Stimulated activated CD4-positive, alpha-beta T cell treated with anti-CD3 and anti-CD28 coated beads, Interleukin-1b, Interleukin-23, amount 100 ng/mL, for 48 hours (primary cell): ENCODE results near the gene LPAR2.
"Not testable (repeated sequence)": the region's sequence is repeated elsewhere in the genome, so short reads cannot be mapped to it uniquely, and the experiment has no call there.

Experiments used
- DNase-seq: peaks from one replicate; pipeline ENCODE4 v3.0.0-alpha.2; 2020

LPAR2 gene

GRCh38 chr19:19627621-19628500 is at the start of gene LPAR2:
TSS of gene LPAR2 (minus strand) at chr19:19628220. CDS start at chr19:19627275, 945 bp downstream.
- peak; percentile 60 for DNase-seq

GRCh38 chr19:19677579-19677978 is 49.6 kb upstream of the LPAR2 start:
- DNase-seq, result no peak

DNA sequence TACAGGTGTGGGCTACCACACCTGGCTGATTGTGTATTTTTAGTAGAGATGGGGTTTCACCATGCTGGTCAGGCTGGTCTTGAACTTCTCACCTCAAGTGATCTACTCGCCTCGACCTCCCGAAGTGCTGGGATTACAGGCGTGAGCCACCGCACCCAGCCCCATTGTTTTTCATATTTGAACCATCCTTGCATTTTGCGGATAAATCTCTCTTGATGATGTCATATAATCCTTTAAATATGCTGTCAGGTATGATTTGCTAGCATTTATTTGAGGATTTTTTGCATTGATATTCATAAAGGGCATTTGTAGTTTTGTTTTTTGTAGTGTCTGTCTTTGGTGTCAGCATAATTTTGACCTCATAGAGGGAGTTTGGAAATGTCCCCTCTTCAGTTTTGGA is 46.3 kb upstream of the LPAR2 start:
- no peak for DNase-seq

DNA sequence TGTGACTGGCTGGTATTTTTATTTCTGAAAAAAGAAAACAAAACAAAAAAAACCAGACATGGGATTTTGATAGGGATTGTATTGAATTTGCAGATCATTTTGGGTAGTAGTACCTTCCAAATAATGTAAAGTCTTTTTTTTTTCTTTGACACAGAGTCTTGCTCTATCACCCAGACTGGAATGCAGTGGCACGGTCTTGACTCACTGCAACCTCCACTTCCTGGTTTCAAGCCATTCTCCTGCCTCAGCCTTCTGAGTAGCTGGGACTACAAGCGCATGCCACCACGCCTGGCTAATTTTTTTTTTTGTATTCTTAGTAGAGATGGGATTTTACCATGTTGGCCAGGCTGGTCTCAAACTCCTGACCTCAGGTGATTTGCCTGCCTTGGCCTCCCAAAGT is 44.8 kb upstream of the LPAR2 start:
- no peak for DNase-seq

- no peak for DNase-seq
These were observed 42.1 kb upstream of the LPAR2 start for GRCh38 chr19:19670070-19670551.

DNA sequence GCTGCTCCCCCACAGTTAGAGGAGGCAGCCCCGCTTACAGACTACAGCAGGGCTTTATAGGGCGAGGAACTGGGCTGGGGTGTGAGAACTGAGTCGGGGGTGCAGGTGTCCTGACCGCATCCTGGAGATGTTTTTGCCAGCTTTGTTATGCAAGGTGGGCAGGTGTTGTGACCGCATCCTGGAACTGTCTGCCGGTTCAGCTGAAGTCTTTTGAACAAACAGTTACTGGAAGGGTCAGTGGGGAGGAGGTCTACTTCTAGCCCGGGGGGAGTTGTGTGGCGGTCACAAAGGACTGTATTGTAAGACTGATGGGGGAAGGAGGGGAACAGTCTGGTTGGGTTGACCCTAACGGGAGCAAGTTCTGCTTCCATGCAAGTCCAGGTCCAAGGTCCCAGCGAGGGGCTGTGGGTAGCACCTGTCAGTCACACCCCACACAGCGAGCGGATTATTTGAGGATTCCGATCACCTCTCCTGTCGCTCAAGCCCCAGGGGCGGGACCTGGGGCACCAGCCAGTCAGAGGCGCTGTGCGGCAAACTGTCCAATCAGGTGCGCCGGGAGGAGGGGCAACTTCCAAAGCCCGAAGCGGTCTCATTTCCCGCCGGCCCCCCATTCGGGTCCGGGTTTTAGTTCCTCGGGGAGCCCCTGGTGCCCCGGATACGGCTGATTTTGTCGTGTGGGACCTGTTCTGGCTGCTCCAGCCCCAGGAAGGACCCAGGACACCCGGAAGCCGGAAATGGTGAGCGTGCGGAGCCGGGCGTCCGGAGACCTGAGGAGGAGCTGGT is 40.4 kb upstream of the LPAR2 start, which contains the start of gene ZNF101:
Gene ZNF101 (plus strand): TSS at position 610 of the 783 bp plus-strand sequence. CDS start 125 bp downstream, at position 735.
- peak; percentile 97 for DNase-seq

DNA sequence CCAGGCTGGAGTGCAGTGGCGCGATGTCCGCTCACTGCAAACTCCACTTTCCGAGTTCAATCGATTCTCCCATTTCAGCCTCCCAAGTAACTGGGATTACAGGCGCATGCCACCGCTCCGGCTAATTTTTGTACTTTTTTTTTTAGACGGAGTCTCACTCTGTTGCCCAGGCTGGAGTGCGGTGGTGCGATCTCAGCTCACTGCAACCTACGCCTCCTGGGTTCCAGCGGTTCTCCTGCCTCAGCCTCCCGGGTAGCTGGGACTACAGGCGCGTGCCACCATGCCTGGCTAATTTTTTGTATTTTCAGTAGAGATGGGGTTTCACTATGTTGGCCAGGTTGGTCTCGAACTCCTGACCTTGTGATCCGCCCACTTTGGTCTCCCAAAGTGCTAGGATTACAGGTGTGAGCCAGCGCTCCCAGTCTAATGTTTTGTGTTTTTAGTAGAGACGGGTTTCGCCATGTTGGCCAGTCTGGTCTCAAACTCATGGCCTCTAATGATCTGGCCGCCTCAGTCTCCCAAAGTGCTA is 37.5 kb upstream of the LPAR2 start:
- DNase-seq, result not testable (repeated sequence)

- DNase-seq, result peak; percentile 95
These were observed 35.5 kb upstream of the LPAR2 start, which contains the start of gene ATP13A1 for GRCh38 chr19:19663256-19664120. TSS of gene ATP13A1 (minus strand) at chr19:19663676. CDS start at chr19:19663666, 10 bp downstream.

GRCh38 chr19:19662871-19663255 is 34.8 kb upstream of the LPAR2 start:
- DNase-seq, result no peak

GRCh38 chr19:19662344-19662743 is 34.3 kb upstream of the LPAR2 start:
- no peak for DNase-seq

DNA sequence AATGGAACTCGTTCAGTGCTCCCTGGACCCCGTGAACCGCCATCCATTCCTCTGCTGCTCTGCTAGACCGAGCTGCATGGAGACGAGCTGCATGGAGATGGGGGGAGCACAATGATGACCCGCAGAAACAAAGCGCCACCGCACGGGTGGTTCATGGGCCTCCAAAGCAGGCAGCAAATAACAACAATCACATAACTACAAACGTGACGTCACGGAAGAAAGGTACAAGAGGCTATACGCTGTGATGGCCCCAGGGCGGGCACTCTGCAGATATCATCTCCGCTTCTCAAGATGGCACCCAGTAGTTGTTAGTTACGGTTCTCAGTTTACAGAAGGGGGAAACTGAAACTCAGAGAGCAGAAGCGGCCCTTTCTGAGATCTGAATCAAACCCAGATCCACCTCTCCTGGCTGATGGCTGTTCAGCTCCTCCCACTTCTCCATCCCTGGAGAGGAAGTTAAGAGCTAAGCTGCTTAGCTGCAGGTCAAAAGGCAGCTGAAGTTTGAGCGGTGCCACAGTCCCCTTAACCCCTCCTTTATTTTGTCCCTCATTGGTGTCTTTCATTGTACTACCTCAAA is 33.7 kb upstream of the LPAR2 start:
- DNase-seq, result peak; percentile 57

GRCh38 chr19:19661141-19661674 is 33.2 kb upstream of the LPAR2 start:
- no peak for DNase-seq

DNA sequence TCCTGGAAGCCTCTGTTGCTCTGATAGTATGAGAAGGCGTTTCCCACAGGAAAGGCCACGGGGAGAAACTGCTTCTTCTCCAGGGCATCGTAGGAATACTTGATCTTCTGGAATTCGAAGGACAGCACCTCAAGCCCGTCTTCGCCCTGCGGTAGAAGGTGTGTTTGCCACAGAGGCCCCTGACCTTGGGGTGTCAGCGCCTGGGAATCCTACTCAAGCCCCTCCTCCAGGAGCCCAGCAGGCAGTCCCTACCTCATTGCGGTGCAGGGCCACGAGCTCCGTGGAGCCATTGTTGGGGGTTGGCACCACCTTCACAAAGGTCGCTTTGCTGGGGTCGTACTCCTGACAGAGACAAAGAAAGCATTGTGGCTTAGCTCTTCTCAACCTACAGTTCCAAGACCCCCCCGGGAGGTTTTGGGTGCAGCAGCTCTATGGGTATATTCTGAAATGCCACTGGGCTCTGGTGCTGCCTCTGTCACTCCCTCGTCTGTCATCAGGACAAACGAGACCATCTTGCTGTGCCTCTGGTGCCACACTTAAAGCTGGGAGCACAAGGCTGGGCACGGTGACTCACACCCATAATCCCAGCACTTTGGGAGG is 31.7 kb upstream of the LPAR2 start:
- no peak for DNase-seq

DNA sequence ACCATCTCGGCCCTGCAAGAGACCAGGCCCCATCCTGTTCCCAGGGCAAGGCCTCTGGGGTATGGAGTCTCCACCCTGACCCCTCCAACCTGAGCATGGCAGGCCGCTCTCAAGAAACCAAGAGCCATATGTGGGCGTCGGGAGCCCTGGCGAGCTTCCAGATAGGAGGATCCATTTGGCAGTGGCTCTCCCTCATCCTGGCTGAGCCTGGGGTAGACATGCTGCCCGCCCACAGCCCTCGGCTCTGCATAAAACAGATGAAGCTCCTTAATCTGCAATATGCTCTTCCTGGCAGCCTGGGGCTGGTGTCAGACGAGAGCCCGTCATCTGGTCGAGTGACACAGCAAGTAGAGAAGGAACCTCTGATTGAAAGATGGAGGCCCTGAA is 29.4 kb upstream of the LPAR2 start:
- no peak for DNase-seq

DNA sequence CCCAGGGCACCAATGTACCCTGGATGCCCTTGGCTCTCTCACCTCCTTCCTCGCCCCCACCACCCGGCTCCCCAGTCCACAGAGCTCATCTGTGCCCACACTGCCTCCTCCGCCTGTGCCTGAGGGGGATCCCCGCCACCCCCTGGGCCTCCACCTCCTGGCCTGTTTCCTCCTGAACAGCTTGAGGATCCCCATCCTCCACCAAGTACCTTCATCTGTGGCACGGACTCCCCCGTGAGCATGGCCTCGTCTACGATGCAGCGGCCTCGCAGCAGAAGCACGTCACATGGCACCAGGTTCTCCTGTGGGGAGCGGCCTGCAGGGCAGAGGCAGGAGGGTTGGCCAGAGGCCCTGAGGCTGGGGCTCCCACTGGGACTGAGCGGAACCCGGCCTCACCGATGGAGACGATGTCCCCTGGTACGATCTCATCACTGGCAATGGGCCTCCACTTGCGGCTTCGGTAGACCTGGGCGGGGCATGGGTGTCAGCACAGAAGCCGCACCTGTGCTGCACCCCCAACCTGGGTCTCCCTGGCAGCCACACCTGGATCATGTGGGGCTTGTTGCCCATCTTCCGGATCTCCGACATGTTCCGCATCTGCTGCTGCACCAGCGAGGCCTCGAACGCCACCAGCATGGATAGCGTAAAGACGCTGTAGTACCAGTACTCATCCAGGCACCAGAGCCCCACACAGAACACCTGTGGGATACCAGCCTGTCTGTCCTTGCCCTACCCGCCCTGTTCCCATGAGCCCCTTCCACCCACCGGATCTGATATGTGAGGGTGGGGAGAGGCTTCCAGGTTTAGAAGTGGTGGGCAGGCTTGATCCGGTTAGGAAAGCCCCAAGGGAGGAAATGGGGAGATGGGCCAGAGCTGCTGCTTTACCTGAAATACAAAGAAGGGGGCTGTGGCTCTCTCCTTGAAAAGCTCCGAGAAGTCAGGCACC is 28.7 kb upstream of the LPAR2 start:
- no peak for DNase-seq

DNA sequence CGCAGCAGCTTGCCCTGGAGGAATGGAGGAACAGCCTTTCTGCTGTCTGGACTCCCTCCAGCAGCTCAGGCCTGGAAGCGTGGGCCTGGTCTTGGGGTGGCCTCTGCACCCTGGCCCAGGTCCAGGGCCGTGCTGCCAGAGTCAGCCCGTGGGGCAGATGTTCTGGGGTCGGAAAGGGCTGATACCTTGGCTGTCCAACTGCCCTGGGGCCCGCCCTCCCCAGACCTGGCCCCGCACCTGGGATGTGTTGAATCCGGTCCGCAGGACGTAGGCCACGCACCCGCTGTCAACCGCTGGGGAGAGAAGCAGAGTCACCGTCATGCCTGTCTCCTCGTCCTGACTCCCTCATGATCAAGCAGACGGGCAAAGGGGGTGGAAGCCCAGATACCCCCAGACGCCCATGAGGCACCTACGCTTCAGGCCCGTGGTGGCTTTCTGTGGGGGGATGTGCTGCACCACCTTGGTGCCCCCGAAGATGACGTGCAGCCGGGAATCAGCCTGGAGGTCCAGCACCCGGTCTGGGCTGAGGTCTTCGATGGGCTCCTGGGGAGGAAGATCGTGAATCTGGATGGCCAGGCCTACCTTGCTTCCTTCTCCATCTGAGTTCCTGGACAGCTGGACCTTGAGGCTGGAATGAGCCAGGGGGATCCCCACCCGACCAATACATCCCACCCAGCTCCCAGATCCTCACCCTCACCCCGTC is 27.8 kb upstream of the LPAR2 start:
- DNase-seq, result no peak

GRCh38 chr19:19655051-19655594 is 27.1 kb upstream of the LPAR2 start:
- no peak for DNase-seq

DNA sequence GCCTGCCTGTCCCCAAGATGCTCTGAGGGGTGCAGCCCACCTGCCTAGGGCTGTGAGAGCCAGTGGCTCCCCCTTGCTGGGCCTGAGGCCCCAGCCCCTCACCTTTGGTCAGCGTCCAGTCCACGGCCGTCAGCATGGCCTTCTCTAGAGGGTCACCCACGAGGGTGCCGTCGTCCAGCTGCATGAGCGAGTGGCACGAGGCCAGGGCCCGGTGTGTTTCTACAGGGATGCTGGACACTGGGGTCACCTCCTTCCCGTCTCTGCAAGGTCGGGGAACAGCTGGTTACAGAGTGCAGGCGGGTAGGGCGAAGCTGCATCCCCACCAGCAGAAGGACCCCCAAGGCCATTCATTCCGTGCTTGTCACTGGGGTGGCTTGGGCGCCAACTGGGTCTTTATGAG is 26.4 kb upstream of the LPAR2 start:
- DNase-seq, result no peak

DNA sequence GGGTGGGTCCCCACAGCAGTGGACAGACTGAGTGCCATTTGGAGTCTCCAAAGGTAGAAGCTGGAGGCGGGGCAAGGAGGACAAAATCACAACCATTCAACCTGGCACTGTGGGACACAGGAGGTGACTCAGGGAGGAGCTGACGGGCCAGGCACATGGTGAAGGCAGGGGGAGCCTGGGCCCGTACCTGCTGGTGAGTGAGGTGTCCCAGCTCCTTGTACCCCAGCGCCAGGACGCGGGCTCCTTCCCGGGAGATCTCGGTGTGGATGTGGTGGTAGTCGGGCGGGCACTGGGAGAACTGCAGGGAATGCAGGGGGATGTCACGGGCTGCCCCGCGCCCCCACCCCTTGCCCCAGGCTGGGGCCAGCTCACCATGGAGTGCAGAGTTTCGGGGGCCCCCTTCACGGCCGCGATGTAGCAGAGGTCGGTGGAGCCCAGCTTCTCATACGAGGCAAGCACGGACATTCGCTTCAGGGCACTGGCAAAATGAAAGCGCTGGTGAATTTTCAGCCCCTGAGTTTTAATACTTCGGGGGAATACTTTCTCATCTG is 25.7 kb upstream of the LPAR2 start:
- DNase-seq, result no peak
